Activated T-cell treated with anti-CD3 and anti-CD28 coated beads for 1 hour (primary cell): ENCODE results near the gene GPX4.

ENCODE experiments used
- DNase-seq: peaks from one replicate; pipeline ENCODE4 v3.0.0-alpha.2; 2020; ENCODE audit warnings: low read depth

GPX4 gene

GRCh38 chr19:1103708-1104310 is at the start of gene GPX4:
Gene GPX4 (plus strand): TSS chr19:1103994. CDS start chr19:1104044, 50 bp downstream.
- peak; percentile 99 for DNase-seq

GRCh38 chr19:1054102-1055027 is 49.4 kb upstream of the GPX4 start:
- DNase-seq: no peak

- no peak for DNase-seq
Measured at GRCh38 chr19:1055028-1055425, 48.8 kb upstream of the GPX4 start.

GRCh38 chr19:1055886-1056620 is 47.7 kb upstream of the GPX4 start:
- DNase-seq: no peak

- no peak for DNase-seq
Measured at GRCh38 chr19:1057176-1057855, 46.5 kb upstream of the GPX4 start.

GRCh38 chr19:1058112-1058511 is 45.7 kb upstream of the GPX4 start:
- DNase-seq: no peak

- DNase-seq: no peak
Measured at GRCh38 chr19:1060689-1061088, 43.1 kb upstream of the GPX4 start.

- DNase-seq: no peak
Measured at GRCh38 chr19:1061987-1062386, 41.8 kb upstream of the GPX4 start.

- DNase-seq: no peak
Measured at GRCh38 chr19:1062387-1063029, 41.3 kb upstream of the GPX4 start.

GRCh38 chr19:1063030-1063908 is 40.5 kb upstream of the GPX4 start:
- DNase-seq: no peak

- no peak for DNase-seq
Measured at GRCh38 chr19:1063909-1064660, 39.7 kb upstream of the GPX4 start.

- peak; percentile 60 for DNase-seq
Measured at GRCh38 chr19:1064661-1065605, 38.9 kb upstream of the GPX4 start.

GRCh38 chr19:1065606-1066109 is 38.1 kb upstream of the GPX4 start:
- DNase-seq: no peak

GRCh38 chr19:1066251-1066747 is 37.5 kb upstream of the GPX4 start:
- DNase-seq: no peak

- peak; percentile 78 for DNase-seq
Measured at GRCh38 chr19:1066748-1067340, 37.0 kb upstream of the GPX4 start, which contains the start of gene ARHGAP45. Gene ARHGAP45 (plus strand): TSS chr19:1067167. CDS start chr19:1067406, 239 bp downstream.

- DNase-seq: peak; percentile 55
Measured at GRCh38 chr19:1067341-1067957, 36.3 kb upstream of the GPX4 start.
